ENCODE measurements around the gene BCAS3. TPM values are rescaled to one million over a fixed set of nuclear protein-coding genes. Genes with fewer than 3 reads are reported as not detected.
A peak's percentile ranks its signal among the peaks of the same experiment; 100 is the strongest.

Gene BCAS3
- total and polyA plus RNA-seq, 4 donors, result 11.6 to 47.6 (median 27.4) TPM

DNA sequence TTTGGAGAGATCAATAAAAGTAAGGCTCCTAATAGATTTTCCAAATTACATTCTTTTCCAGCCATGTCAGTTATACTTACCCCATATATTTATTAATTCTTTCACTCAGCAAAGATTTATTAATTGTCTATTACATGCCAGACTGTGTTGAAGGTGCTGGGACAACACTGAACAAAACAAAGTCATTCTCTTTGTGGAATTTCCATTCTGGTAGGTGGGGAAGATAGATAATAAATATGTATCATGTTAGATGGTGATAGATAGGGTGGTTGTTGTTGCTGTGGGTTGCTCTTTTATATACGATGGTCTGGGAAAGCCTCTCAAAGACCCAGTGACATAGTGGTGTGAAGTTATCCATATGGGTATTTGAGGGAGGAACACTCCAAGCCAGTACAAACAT lies 39.1 kb downstream of the BCAS3 start:
- intact Hi-C loops (cut with DNase I), result no loop called here

DNA sequence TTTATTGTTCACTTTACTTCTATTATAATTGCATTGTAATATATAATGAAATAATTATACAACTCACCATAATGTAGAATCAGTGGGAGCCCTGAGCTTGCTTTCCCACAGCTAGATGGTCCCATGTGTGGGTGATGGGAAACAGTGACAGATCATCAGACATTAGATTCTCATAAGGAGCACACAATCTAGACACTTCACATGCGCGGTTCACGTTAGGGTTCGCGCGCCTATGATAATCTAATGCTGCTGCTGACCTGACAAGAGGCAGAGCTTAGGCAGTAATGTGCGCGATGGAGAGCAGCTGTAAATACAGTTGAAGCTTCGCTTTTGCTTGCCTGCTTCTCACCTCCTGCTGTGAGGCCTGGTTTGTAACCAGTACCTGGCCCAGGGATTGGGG lies 40.2 kb downstream of the BCAS3 start:
- H3K4me1 ChIP-seq (ENCODE audit: control insufficient read depth in 1 of 2, insufficient read depth in 2 of 2, low read length in 2 of 2), result no peaks in the 10 kb centered on the region
- no peaks in the 10 kb centered on the region for H3K9me3 ChIP-seq (ENCODE audit: control insufficient read depth, low read length)
- H3K27ac ChIP-seq (ENCODE audit: low read depth in 1 of 2, low read length in 2 of 2), result no peak overlapping the region
- intact Hi-C loops (cut with DNase I), result no loop called here
- DNase-seq (no peak), ATAC-seq (ENCODE audit: low FRiP score) (no peak)
- no peak overlapping the region for H3K4me3 ChIP-seq (ENCODE audit: low read length in 2 of 2)
- WGBS, 2 donors, result 94 to 99% methylated on average over 9 of the region's 9 CpGs
- no peaks in the 10 kb centered on the region for H3K36me3 ChIP-seq (ENCODE audit: control insufficient read depth in 1 of 2, insufficient read depth in 2 of 2, low read length in 1 of 2)
- H3K27me3 ChIP-seq (ENCODE audit: control insufficient read depth in 1 of 2, insufficient read depth in 2 of 2, low read length in 1 of 2), result no peaks in the 10 kb centered on the region

More for the DNA sequence above, 39.1 kb downstream of the BCAS3 start:
- DNase-seq (no peak), ATAC-seq (ENCODE audit: low FRiP score) (no peak)
- no peaks in the 10 kb centered on the region for H3K4me1 ChIP-seq (ENCODE audit: control insufficient read depth in 1 of 2, insufficient read depth in 2 of 2, low read length in 2 of 2)
- H3K36me3 ChIP-seq (ENCODE audit: control insufficient read depth in 1 of 2, insufficient read depth in 2 of 2, low read length in 1 of 2), result no peaks in the 10 kb centered on the region
- no peak overlapping the region for H3K27ac ChIP-seq (ENCODE audit: low read depth in 1 of 2, low read length in 2 of 2)
- no peaks in the 10 kb centered on the region for H3K9me3 ChIP-seq (ENCODE audit: control insufficient read depth, low read length)
- H3K27me3 ChIP-seq (ENCODE audit: control insufficient read depth in 1 of 2, insufficient read depth in 2 of 2, low read length in 1 of 2), result no peaks in the 10 kb centered on the region
- no peak overlapping the region for H3K4me3 ChIP-seq (ENCODE audit: low read length in 2 of 2)
- WGBS, 2 donors, result 92 to 94% methylated on average over 1 of the region's 1 CpG

- Histone ChIP-seq H3K27me3 (ENCODE audit: control insufficient read depth in 1 of 2, insufficient read depth in 2 of 2, low read length in 1 of 2) (no peaks in the 10 kb centered on the region), H3K36me3 (ENCODE audit: control insufficient read depth in 1 of 2, insufficient read depth in 2 of 2, low read length in 1 of 2) (no peaks in the 10 kb centered on the region), H3K4me3 (ENCODE audit: low read length in 2 of 2) (no peak overlapping the region), H3K9me3 (ENCODE audit: control insufficient read depth, low read length) (no peaks in the 10 kb centered on the region), H3K27ac (ENCODE audit: low read depth in 1 of 2, low read length in 2 of 2) (no peak overlapping the region), H3K4me1 (ENCODE audit: control insufficient read depth in 1 of 2, insufficient read depth in 2 of 2, low read length in 2 of 2) (no peaks in the 10 kb centered on the region)
- ATAC-seq (ENCODE audit: low FRiP score) (peak; percentile 75), DNase-seq (no peak)
- intact Hi-C loops (cut with DNase I), result loop anchor here (5.0 to 10.0 kb wide), 5 partner anchors 281 to 824 kb away; partner anchors contain the start of gene TBX2 (in 1 of the 2)
- WGBS, 2 donors, result 35% methylated on average over 5 of the region's 5 CpGs
Observed at GRCh38 chr17:60720763-60721531, 43.3 kb downstream of the BCAS3 start.

GRCh38 chr17:60724647-60725046 lies 47.0 kb downstream of the BCAS3 start:
- Histone ChIP-seq H3K27me3 (ENCODE audit: control insufficient read depth in 1 of 2, insufficient read depth in 2 of 2, low read length in 1 of 2) (no peaks in the 10 kb centered on the region), H3K27ac (ENCODE audit: low read depth in 1 of 2, low read length in 2 of 2) (no peak overlapping the region), H3K9me3 (ENCODE audit: control insufficient read depth, low read length) (no peaks in the 10 kb centered on the region), H3K4me3 (ENCODE audit: low read length in 2 of 2) (no peak overlapping the region), H3K36me3 (ENCODE audit: control insufficient read depth in 1 of 2, insufficient read depth in 2 of 2, low read length in 1 of 2) (no peaks in the 10 kb centered on the region), H3K4me1 (ENCODE audit: control insufficient read depth in 1 of 2, insufficient read depth in 2 of 2, low read length in 2 of 2) (no peaks in the 10 kb centered on the region)
- DNase-seq (no peak), ATAC-seq (ENCODE audit: low FRiP score) (no peak)
- intact Hi-C loops (cut with DNase I), result loop anchor here (5.0 to 10.0 kb wide), 5 partner anchors 278 to 820 kb away; partner anchors contain the start of gene TBX2 (in 1 of the 2)

GRCh38 chr17:60729854-60730253 lies 52.2 kb downstream of the BCAS3 start:
- intact Hi-C loops (cut with DNase I), result loop anchor here in 1 of 2 donors (10.0 kb wide), 3 partner anchors 275 to 815 kb away; partner anchors contain the start of gene TBX2
- no peaks in the 10 kb centered on the region for H3K36me3 ChIP-seq (ENCODE audit: control insufficient read depth in 1 of 2, insufficient read depth in 2 of 2, low read length in 1 of 2)
- 89 to 92% methylated on average over 6 of the region's 6 CpGs for WGBS, 2 donors

GRCh38 chr17:60730273-60730672 lies 52.6 kb downstream of the BCAS3 start:
- Histone ChIP-seq H3K9me3 (ENCODE audit: control insufficient read depth, low read length) (no peaks in the 10 kb centered on the region), H3K27ac (ENCODE audit: low read depth in 1 of 2, low read length in 2 of 2) (no peak overlapping the region), H3K36me3 (ENCODE audit: control insufficient read depth in 1 of 2, insufficient read depth in 2 of 2, low read length in 1 of 2) (no peaks in the 10 kb centered on the region), H3K4me1 (ENCODE audit: control insufficient read depth in 1 of 2, insufficient read depth in 2 of 2, low read length in 2 of 2) (no peaks in the 10 kb centered on the region), H3K27me3 (ENCODE audit: control insufficient read depth in 1 of 2, insufficient read depth in 2 of 2, low read length in 1 of 2) (no peaks in the 10 kb centered on the region), H3K4me3 (ENCODE audit: low read length in 2 of 2) (no peak overlapping the region)
- 47% methylated on average over 3 of the region's 3 CpGs for WGBS, 2 donors
- ATAC-seq (ENCODE audit: low FRiP score), result no peak
- intact Hi-C loops (cut with DNase I), result no loop called here
- no peak for DNase-seq

More at GRCh38 chr17:60729854-60730253, 52.2 kb downstream of the BCAS3 start:
- H3K4me3 ChIP-seq (ENCODE audit: low read length in 2 of 2), result no peak overlapping the region
- no peak for ATAC-seq (ENCODE audit: low FRiP score)
- no peaks in the 10 kb centered on the region for H3K27me3 ChIP-seq (ENCODE audit: control insufficient read depth in 1 of 2, insufficient read depth in 2 of 2, low read length in 1 of 2)
- DNase-seq, result no peak
- no peaks in the 10 kb centered on the region for H3K4me1 ChIP-seq (ENCODE audit: control insufficient read depth in 1 of 2, insufficient read depth in 2 of 2, low read length in 2 of 2)
- no peak overlapping the region for H3K27ac ChIP-seq (ENCODE audit: low read depth in 1 of 2, low read length in 2 of 2)
- no peaks in the 10 kb centered on the region for H3K9me3 ChIP-seq (ENCODE audit: control insufficient read depth, low read length)

- Histone ChIP-seq H3K27me3 (ENCODE audit: control insufficient read depth in 1 of 2, insufficient read depth in 2 of 2, low read length in 1 of 2) (no peaks in the 10 kb centered on the region), H3K27ac (ENCODE audit: low read depth in 1 of 2, low read length in 2 of 2) (no peak overlapping the region), H3K9me3 (ENCODE audit: control insufficient read depth, low read length) (no peaks in the 10 kb centered on the region), H3K4me3 (ENCODE audit: low read length in 2 of 2) (no peak overlapping the region), H3K36me3 (ENCODE audit: control insufficient read depth in 1 of 2, insufficient read depth in 2 of 2, low read length in 1 of 2) (no peaks in the 10 kb centered on the region), H3K4me1 (ENCODE audit: control insufficient read depth in 1 of 2, insufficient read depth in 2 of 2, low read length in 2 of 2) (no peaks in the 10 kb centered on the region)
- intact Hi-C loops (cut with DNase I), result no loop called here
- 84 to 95% methylated on average over 2 of the region's 2 CpGs for WGBS, 2 donors
- no peak for DNase-seq
- ATAC-seq (ENCODE audit: low FRiP score), result no peak
Observed at GRCh38 chr17:60738287-60738686, 60.6 kb downstream of the BCAS3 start.

GRCh38 chr17:60740584-60740983 lies 62.9 kb downstream of the BCAS3 start:
- Histone ChIP-seq H3K4me3 (ENCODE audit: low read length in 2 of 2) (no peak overlapping the region), H3K36me3 (ENCODE audit: control insufficient read depth in 1 of 2, insufficient read depth in 2 of 2, low read length in 1 of 2) (no peaks in the 10 kb centered on the region), H3K4me1 (ENCODE audit: control insufficient read depth in 1 of 2, insufficient read depth in 2 of 2, low read length in 2 of 2) (no peaks in the 10 kb centered on the region), H3K27me3 (ENCODE audit: control insufficient read depth in 1 of 2, insufficient read depth in 2 of 2, low read length in 1 of 2) (no peaks in the 10 kb centered on the region), H3K9me3 (ENCODE audit: control insufficient read depth, low read length) (no peaks in the 10 kb centered on the region), H3K27ac (ENCODE audit: low read depth in 1 of 2, low read length in 2 of 2) (no peak overlapping the region)
- intact Hi-C loops (cut with DNase I), result no loop called here
- ATAC-seq (ENCODE audit: low FRiP score), result no peak
- 96 to 98% methylated on average over 4 of the region's 4 CpGs for WGBS, 2 donors
- DNase-seq, result no peak

DNA sequence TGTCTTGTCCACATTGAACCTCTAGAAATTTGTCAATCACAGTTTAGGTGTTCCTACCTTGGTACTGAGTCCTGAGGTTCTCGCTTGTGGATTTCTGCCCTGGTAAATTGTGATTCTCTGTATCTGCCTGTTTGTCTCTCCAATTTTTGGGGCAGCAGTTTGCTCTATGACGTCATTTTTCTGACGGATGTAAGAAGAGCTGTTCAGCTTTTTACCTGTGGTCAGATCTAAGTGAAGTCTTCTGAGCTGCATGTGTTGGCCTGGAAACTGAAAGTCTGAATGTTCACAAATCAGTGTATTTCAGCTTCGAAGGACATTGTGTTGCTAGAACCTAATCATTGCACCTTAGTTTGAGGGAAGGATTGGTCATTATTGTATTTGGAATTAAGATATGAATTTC lies 63.4 kb downstream of the BCAS3 start:
- Histone ChIP-seq H3K36me3 (ENCODE audit: control insufficient read depth in 1 of 2, insufficient read depth in 2 of 2, low read length in 1 of 2) (no peaks in the 10 kb centered on the region), H3K4me1 (ENCODE audit: control insufficient read depth in 1 of 2, insufficient read depth in 2 of 2, low read length in 2 of 2) (no peaks in the 10 kb centered on the region), H3K27me3 (ENCODE audit: control insufficient read depth in 1 of 2, insufficient read depth in 2 of 2, low read length in 1 of 2) (no peaks in the 10 kb centered on the region), H3K27ac (ENCODE audit: low read depth in 1 of 2, low read length in 2 of 2) (no peak overlapping the region), H3K4me3 (ENCODE audit: low read length in 2 of 2) (no peak overlapping the region), H3K9me3 (ENCODE audit: control insufficient read depth, low read length) (no peaks in the 10 kb centered on the region)
- 93 to 96% methylated on average over 4 of the region's 4 CpGs for WGBS, 2 donors
- ATAC-seq (ENCODE audit: low FRiP score) (no peak), DNase-seq (no peak)
- intact Hi-C loops (cut with DNase I), result no loop called here
